Muscle of leg (tissue), 11 donors: ENCODE data around the gene STXBP5. TPM values are rescaled to one million over a fixed set of nuclear protein-coding genes. Genes with fewer than 3 reads are reported as not detected.

ENCODE experiments used
- DNase-seq: peaks from one replicate; pipeline ENCODE4 v3.0.0; 2013
- H3K27ac ChIP-seq: one replicate; pipeline ENCODE4 v1.5.1; 2013; ENCODE audit warnings: mild to moderate bottlenecking, low read length, control low read depth
- H3K27me3 ChIP-seq: one replicate; pipeline ENCODE4 v1.6.1; 2013; ENCODE audit warnings: low read length; ENCODE audit not compliant: control insufficient read depth, insufficient read depth
- H3K36me3 ChIP-seq: one replicate; pipeline ENCODE4 v1.6.1; 2013; ENCODE audit warnings: low read length; ENCODE audit not compliant: control insufficient read depth, insufficient read depth
- H3K4me1 ChIP-seq: one replicate; pipeline ENCODE4 v1.6.1; 2013; ENCODE audit warnings: low read length; ENCODE audit not compliant: control insufficient read depth, insufficient read depth
- H3K4me3 ChIP-seq: one replicate; pipeline ENCODE4 v1.5.1; 2013; ENCODE audit warnings: low read length, control low read depth
- H3K9me3 ChIP-seq: replicated peaks from 2 replicates; pipeline ENCODE4 v1.6.1; 2013; ENCODE audit warnings: low read depth, low read length; ENCODE audit not compliant: control insufficient read depth
- WGBS: methylation state at CpG from one replicate; pipeline ENCODE4 v1.1.5; 2013; ENCODE audit warnings: missing lambda C conversion rate; ENCODE audit not compliant: insufficient coverage; 5-methylcytosine and 5-hydroxymethylcytosine counted together
- polyA plus RNA-seq, 8 donors: library from polyadenylated mRNA; unstranded; fragments of 120-200 nt; gene quantifications; one replicate each; pipeline versions ENCODE4 v1.2.1 to v1.2.3, GENCODE V29; 2013; ENCODE audit warnings: inconsistent platforms in 1 of 8, low replicate concordance in 1 of 8; ENCODE audit not compliant: insufficient read length in 8 of 8, insufficient read depth in 1 of 8
- total RNA-seq: library from RNA; stranded (reverse); fragments of 120-200 nt; gene quantifications from one replicate; pipeline ENCODE4 v1.2.4, GENCODE V29; 2013

Gene STXBP5
- total and polyA plus RNA-seq, 9 donors = 9.8 to 15.7 (median 11.5) TPM

DNA sequence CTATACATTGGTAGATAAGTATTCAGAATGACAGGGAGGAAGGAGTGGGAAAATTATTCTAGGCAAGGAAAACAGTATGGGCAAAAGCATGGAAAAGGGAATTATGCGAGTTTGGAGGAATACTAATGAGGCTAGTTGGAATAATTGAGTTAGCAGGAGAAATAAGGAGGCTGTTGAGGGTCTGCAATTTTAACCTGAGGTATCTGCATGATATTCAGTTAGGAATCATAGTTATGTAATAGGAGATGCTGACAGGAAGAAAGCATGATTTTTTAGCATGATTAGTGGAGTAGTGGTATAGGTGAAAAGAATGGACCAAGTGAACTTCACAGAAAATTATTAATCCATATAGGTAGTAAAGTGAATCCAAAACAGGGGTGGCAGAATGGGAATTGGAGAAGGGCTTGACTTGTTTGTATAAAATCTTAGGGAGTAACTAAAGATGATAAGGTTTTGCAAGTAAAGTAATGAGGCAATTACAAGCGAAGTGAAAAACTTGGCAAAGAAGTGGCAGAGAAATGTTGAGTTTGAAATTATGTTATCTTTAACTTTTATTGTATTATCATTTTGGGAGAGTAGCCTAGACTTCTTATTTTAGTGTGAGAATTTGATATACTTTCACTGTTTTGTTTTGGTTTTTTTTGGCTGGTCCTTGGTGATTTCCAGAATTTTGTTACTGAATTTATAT is 5.7 kb downstream of the STXBP5 start:
- 91% methylated on average over 1 of the region's 2 CpGs for WGBS

GRCh38 chr6:147211349-147211748 is 7.1 kb downstream of the STXBP5 start:
- H3K27me3 ChIP-seq = no peaks in the 10 kb centered on the region
- WGBS = 100% methylated on average over 1 of the region's 2 CpGs

More for the DNA sequence above, 5.7 kb downstream of the STXBP5 start:
- Histone ChIP-seq H3K27ac (no peak overlapping the region), H3K4me1 (peaks cover 2% of the 10 kb centered on the region), H3K27me3 (no peaks in the 10 kb centered on the region), H3K4me3 (no peak overlapping the region), H3K36me3 (no peaks in the 10 kb centered on the region), H3K9me3 (no peaks in the 10 kb centered on the region)
- DNase-seq = no peak

DNA sequence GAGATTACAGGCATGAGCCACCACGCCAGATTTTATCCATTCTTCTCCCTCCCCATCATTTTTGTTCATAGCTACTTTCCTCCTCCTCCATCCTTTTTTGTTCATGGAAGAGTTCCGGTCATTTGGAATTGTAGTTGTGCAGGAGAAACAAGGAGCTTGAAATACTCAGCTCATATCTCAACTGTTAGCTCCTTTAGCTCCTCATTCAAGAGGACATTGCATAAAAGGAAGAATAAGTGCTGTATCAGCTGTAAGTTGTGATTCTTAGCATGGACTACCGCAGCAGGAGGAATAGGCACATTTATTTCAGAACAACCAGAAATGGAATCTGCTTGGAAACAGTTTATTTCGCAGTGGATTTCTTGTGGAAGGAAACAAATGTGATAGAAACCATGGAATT is 7.6 kb downstream of the STXBP5 start:
- no peaks in the 10 kb centered on the region for H3K27me3 ChIP-seq
- DNase-seq = no peak
- no peaks in the 10 kb centered on the region for H3K36me3 ChIP-seq
- no peak overlapping the region for H3K4me3 ChIP-seq
- WGBS = 100% methylated on average over 2 of the region's 4 CpGs
- no peaks in the 10 kb centered on the region for H3K4me1 ChIP-seq
- H3K27ac ChIP-seq = no peak overlapping the region
- no peaks in the 10 kb centered on the region for H3K9me3 ChIP-seq

More at GRCh38 chr6:147211349-147211748, 7.1 kb downstream of the STXBP5 start:
- no peaks in the 10 kb centered on the region for H3K9me3 ChIP-seq
- DNase-seq = no peak
- H3K27ac ChIP-seq = no peak overlapping the region
- H3K4me3 ChIP-seq = no peak overlapping the region
- no peaks in the 10 kb centered on the region for H3K4me1 ChIP-seq
- H3K36me3 ChIP-seq = no peaks in the 10 kb centered on the region

DNA sequence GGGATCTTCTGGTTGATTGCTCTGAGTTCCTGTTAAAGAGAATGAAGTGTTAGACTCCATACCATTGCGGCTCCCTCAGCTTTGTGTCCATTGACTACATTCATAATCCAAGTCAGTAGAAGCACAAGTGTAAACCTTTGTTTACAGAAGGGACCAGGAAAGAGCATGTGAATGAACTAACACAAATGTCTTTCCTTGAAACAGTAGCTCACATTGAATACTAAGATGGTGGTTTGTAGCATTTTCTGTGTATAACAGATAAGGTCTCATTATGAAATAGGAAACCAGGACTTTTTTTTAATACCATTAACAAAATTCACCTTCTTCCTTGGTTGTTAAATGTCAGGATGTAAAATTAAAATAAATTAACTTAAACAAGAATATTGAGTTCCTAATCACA is 8.4 kb downstream of the STXBP5 start:
- Histone ChIP-seq H3K36me3 (no peaks in the 10 kb centered on the region), H3K27me3 (no peaks in the 10 kb centered on the region), H3K4me3 (no peak overlapping the region), H3K9me3 (no peaks in the 10 kb centered on the region), H3K4me1 (no peaks in the 10 kb centered on the region), H3K27ac (no peak overlapping the region)
- WGBS = no CpG with 5 or more reads among the region's 1 CpG
- DNase-seq = no peak

DNA sequence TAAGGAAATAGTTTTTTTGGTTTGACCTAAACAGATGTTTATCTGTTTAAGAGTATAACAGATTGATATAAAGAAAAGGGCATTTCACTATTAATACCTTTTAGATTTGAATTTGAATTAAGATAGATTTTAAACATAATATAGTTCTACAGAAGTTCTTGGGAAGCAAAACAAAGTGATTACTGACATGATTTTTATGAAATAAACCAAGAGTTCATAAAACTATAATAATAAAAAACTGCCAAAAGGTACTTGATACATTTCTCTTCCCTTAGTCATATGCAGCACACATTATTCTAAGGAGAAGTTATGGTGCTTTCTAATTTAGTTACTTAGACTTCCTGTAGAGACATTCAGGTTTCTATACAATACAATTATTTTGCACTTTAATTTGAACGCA is 9.6 kb downstream of the STXBP5 start:
- H3K4me1 ChIP-seq = no peaks in the 10 kb centered on the region
- H3K27me3 ChIP-seq = no peaks in the 10 kb centered on the region
- DNase-seq = no peak
- no peak overlapping the region for H3K27ac ChIP-seq
- H3K36me3 ChIP-seq = no peaks in the 10 kb centered on the region
- no peaks in the 10 kb centered on the region for H3K9me3 ChIP-seq
- WGBS = no CpG with 5 or more reads among the region's 1 CpG
- no peak overlapping the region for H3K4me3 ChIP-seq

DNA sequence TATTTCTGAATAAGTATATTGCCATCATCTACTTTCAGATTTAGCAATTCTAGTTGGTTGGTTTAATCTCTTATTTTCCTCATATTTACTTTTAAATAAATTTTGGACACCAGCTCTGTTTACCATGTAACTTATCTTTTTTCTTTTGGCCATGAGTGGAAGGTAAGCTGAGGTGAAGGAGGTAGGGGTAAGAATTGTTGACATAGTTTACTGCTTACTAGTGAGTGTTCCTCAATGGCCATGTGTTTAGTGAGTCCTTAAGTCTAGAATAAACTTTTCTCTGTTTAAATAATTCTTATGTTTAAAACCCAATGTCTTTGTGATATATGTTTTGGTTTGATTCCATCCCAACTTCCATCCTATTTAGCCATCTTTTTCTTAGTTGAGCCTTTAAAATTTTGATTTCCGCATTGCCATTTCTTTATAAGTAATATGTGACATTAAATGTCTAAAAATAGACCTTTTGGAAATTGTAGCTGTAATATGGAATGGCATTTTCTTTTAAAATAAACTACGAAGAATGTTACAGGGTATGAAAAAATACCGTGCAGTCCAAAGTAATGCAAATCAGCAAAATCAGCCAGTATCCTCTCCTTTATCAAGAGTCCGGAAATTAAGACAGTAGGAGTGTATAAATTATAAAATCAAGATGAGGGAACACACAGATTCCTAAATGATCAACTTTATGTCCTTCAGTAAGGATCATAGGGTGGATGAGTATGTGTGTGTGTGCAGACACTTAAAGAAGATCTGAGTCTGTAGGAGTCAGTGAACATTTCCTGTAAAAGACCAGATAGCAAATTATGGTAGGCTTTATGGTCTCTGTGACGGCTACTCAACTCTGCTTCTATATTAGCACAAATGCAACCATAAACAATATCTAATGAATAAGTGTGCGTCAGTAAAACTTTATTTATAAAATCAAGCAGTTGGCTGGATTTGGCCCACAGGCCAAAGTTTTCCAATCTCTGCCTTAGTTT is 10.3 kb downstream of the STXBP5 start:
- DNase-seq = no peak

DNA sequence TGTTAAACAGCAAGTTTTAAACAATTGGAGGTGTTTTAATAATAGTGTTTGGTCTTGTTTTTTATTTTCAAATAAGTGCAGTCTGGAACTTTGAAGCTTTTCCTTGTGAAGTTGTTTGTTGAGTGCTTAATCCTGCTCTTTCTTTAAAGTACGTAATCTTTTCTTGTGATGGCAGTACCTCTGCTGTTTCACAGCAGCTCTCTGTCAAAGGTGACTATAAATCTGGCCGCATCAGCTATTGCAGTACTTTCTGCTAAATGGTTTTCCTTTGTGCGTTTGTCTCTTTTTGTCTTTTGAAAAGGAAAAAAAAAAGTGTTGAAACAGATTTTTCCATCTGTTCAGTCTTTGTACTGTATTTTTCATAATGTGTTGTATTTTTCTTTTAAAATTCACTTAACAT is 12.7 kb downstream of the STXBP5 start:
- H3K4me1 ChIP-seq = no peaks in the 10 kb centered on the region
- H3K36me3 ChIP-seq = no peaks in the 10 kb centered on the region
- WGBS = 52% methylated on average over 2 of the region's 3 CpGs
- no peaks in the 10 kb centered on the region for H3K9me3 ChIP-seq
- no peak overlapping the region for H3K27ac ChIP-seq
- H3K4me3 ChIP-seq = no peak overlapping the region
- H3K27me3 ChIP-seq = no peaks in the 10 kb centered on the region
- DNase-seq = no peak

More for the DNA sequence above, 10.3 kb downstream of the STXBP5 start:
- WGBS = no CpG with 5 or more reads among the region's 6 CpGs
- H3K27me3 ChIP-seq = no peaks in the 10 kb centered on the region
- H3K36me3 ChIP-seq = no peaks in the 10 kb centered on the region
- no peak overlapping the region for H3K4me3 ChIP-seq
- no peaks in the 10 kb centered on the region for H3K4me1 ChIP-seq
- H3K9me3 ChIP-seq = no peaks in the 10 kb centered on the region
- no peak overlapping the region for H3K27ac ChIP-seq

- Histone ChIP-seq H3K4me3 (no peak overlapping the region), H3K4me1 (no peaks in the 10 kb centered on the region), H3K36me3 (no peaks in the 10 kb centered on the region), H3K27me3 (no peaks in the 10 kb centered on the region), H3K27ac (no peak overlapping the region), H3K9me3 (no peaks in the 10 kb centered on the region)
- WGBS = no CpG with 5 or more reads among the region's 2 CpGs
- no peak for DNase-seq
Observed at GRCh38 chr6:147217840-147218404, 13.7 kb downstream of the STXBP5 start.

- Histone ChIP-seq H3K4me1 (no peaks in the 10 kb centered on the region), H3K9me3 (no peaks in the 10 kb centered on the region), H3K36me3 (no peaks in the 10 kb centered on the region), H3K27me3 (no peaks in the 10 kb centered on the region), H3K27ac (no peak overlapping the region), H3K4me3 (no peak overlapping the region)
- WGBS = no CpG with 5 or more reads among the region's 3 CpGs
- DNase-seq = no peak
Observed at GRCh38 chr6:147218797-147219196, 14.6 kb downstream of the STXBP5 start.

DNA sequence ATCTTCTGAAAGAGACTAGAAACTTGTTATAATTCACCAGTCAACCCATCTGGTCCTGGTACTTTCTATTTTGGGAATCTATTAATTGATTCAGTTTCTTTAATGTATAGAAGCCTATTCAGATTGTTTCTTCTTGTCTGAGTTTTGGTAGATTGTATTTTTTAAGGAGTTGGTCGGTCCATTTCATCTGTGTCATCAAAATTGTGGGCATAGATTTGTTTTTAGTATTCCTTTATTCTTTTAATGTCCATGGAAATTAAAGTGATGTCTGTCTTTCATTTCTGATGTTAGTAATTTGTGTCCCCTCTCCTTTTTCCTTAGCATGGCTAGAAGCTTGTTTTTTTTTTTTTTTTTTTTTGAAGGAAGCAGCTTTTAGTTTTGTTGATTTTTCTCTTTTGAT is 15.2 kb downstream of the STXBP5 start:
- H3K27ac ChIP-seq = no peak overlapping the region
- H3K27me3 ChIP-seq = no peaks in the 10 kb centered on the region
- H3K9me3 ChIP-seq = no peaks in the 10 kb centered on the region
- H3K4me3 ChIP-seq = no peak overlapping the region
- no peak for DNase-seq
- no peaks in the 10 kb centered on the region for H3K36me3 ChIP-seq
- WGBS = no CpG with 5 or more reads among the region's 1 CpG
- no peaks in the 10 kb centered on the region for H3K4me1 ChIP-seq
